H9 (cell line): ENCODE measurements around the gene FOXJ3. TPM values are rescaled to one million over a fixed set of nuclear protein-coding genes. Genes with fewer than 3 reads are reported as not detected.

Source experiments
- DNase-seq: peaks from one replicate; pipeline ENCODE4 v3.0.0-alpha.2; 2017
- H2AFZ ChIP-seq: one replicate; pipeline ENCODE4 v1.6.1; 2013; ENCODE audit warnings: mild to moderate bottlenecking, low read length, control low read depth, moderate library complexity
- H2AK5ac ChIP-seq: 2 replicates; pipeline ENCODE4 v1.6.1; 2013; ENCODE audit warnings: low read length, control low read depth, mixed read lengths; ENCODE audit not compliant: insufficient read length
- H2BK120ac ChIP-seq: one replicate; pipeline ENCODE4 v1.6.1; 2013; ENCODE audit warnings: low read depth, mild to moderate bottlenecking, low read length, control low read depth, inconsistent platforms; ENCODE audit not compliant: poor library complexity, severe bottlenecking
- H2BK12ac ChIP-seq: 2 replicates; pipeline ENCODE4 v1.6.1; 2013; ENCODE audit warnings: low read length, control low read depth, mixed read lengths, low read depth; ENCODE audit not compliant: insufficient read length
- H2BK15ac ChIP-seq: 2 replicates; pipeline ENCODE4 v1.6.1; 2013; ENCODE audit warnings: low read depth, low read length, control low read depth
- H2BK20ac ChIP-seq: one replicate; pipeline ENCODE4 v1.6.1; 2013; ENCODE audit warnings: low read depth, mild to moderate bottlenecking, low read length, control low read depth, inconsistent platforms; ENCODE audit not compliant: poor library complexity, severe bottlenecking
- H2BK5ac ChIP-seq: 2 replicates; pipeline ENCODE4 v1.6.1; 2013; ENCODE audit warnings: low read length, control low read depth, mixed read lengths; ENCODE audit not compliant: insufficient read length
- H3K14ac ChIP-seq: 2 replicates; pipeline ENCODE4 v1.6.1; 2013; ENCODE audit warnings: low read length, control low read depth; ENCODE audit not compliant: insufficient read depth
- H3K18ac ChIP-seq: 2 replicates; pipeline ENCODE4 v1.6.1; 2013; ENCODE audit warnings: low read depth, mild to moderate bottlenecking, mixed read lengths, low read length, control low read depth; ENCODE audit not compliant: insufficient read length
- H3K23ac ChIP-seq: 2 replicates; pipeline ENCODE4 v1.6.1; 2013; ENCODE audit warnings: low read length, control low read depth, mixed read lengths, low read depth; ENCODE audit not compliant: insufficient read length
- H3K23me2 ChIP-seq: 2 replicates; pipeline ENCODE4 v1.6.1; 2013; ENCODE audit warnings: low read depth, mild to moderate bottlenecking, mixed read lengths, low read length, control low read depth; ENCODE audit not compliant: insufficient read length, poor library complexity, severe bottlenecking
- H3K27ac ChIP-seq: 2 replicates; pipeline ENCODE4 v1.5.1; 2013; ENCODE audit warnings: low read length, control low read depth, mixed read lengths, low read depth; ENCODE audit not compliant: insufficient read length
- H3K27me3 ChIP-seq: 2 replicates; pipeline ENCODE4 v1.6.1; 2013; ENCODE audit warnings: low read length, control low read depth, inconsistent platforms; ENCODE audit not compliant: insufficient read depth
- H3K4ac ChIP-seq: 2 replicates; pipeline ENCODE4 v1.6.1; 2013; ENCODE audit warnings: low read depth, mild to moderate bottlenecking, control low read depth, inconsistent platforms, low read length, moderate library complexity
- H3K4me1 ChIP-seq: 2 replicates; pipeline ENCODE4 v1.6.1; 2013; ENCODE audit warnings: low read length, control low read depth, inconsistent platforms; ENCODE audit not compliant: insufficient read depth
- H3K4me2 ChIP-seq: 2 replicates; pipeline ENCODE4 v1.6.1; 2013; ENCODE audit warnings: low read length, control low read depth, mixed read lengths; ENCODE audit not compliant: insufficient read length, insufficient read depth
- H3K56ac ChIP-seq: 2 replicates; pipeline ENCODE4 v1.6.1; 2013; ENCODE audit warnings: low read depth, mild to moderate bottlenecking, mixed read lengths, low read length, control low read depth; ENCODE audit not compliant: insufficient read length
- H3K79me1 ChIP-seq: 2 replicates; pipeline ENCODE4 v1.6.1; 2013; ENCODE audit warnings: low read depth, mild to moderate bottlenecking, moderate library complexity, low read length, control low read depth, inconsistent platforms; ENCODE audit not compliant: insufficient read depth, poor library complexity, severe bottlenecking
- H3K79me2 ChIP-seq: 2 replicates; pipeline ENCODE4 v1.6.1; 2013; ENCODE audit warnings: low read length, control low read depth, inconsistent platforms; ENCODE audit not compliant: insufficient read depth
- H3K9ac ChIP-seq: 2 replicates; pipeline ENCODE4 v1.6.1; 2013; ENCODE audit warnings: low read length, control low read depth, mixed read lengths; ENCODE audit not compliant: insufficient read length; ENCODE audit errors: extremely low read depth
- H3K9me3 ChIP-seq: one replicate; pipeline ENCODE4 v1.6.1; 2013; ENCODE audit warnings: low read depth, low read length, inconsistent platforms; ENCODE audit not compliant: control insufficient read depth
- H3T11ph ChIP-seq: one replicate; pipeline ENCODE4 v1.6.1; 2013; ENCODE audit warnings: mild to moderate bottlenecking, low read length, control low read depth, inconsistent platforms
- H4K20me1 ChIP-seq: one replicate; pipeline ENCODE4 v1.6.1; 2013; ENCODE audit not compliant: control insufficient read depth, insufficient read length, insufficient read depth
- H4K5ac ChIP-seq: 2 replicates; pipeline ENCODE4 v1.6.1; 2013; ENCODE audit warnings: low read depth, mild to moderate bottlenecking, mixed read lengths, low read length, control low read depth; ENCODE audit not compliant: insufficient read length
- H4K8ac ChIP-seq: replicated peaks from 2 replicates; pipeline ENCODE4 v1.6.1; 2013; ENCODE audit warnings: low read length, control low read depth, mixed read lengths, low read depth; ENCODE audit not compliant: insufficient read length
- H4K91ac ChIP-seq: 2 replicates; pipeline ENCODE4 v1.6.1; 2013; ENCODE audit warnings: low read depth, mild to moderate bottlenecking, moderate library complexity, mixed read lengths, low read length, control low read depth; ENCODE audit not compliant: insufficient read length
- H3K27ac Mint-ChIP-seq, 3 experiments: 2 replicates in 2 of 3; 3 replicates in 1 of 3; pipeline ENCODE4 v1.8.0; 2020 to 2021; ENCODE audit warnings: mixed read lengths in 3 of 3, mild to moderate bottlenecking in 1 of 3, moderate library complexity in 1 of 3
- H3K27me3 Mint-ChIP-seq: 2 replicates; pipeline ENCODE4 v1.8.0; 2021; ENCODE audit warnings: low read depth, mild to moderate bottlenecking, moderate library complexity, mixed read lengths
- H3K36me3 Mint-ChIP-seq, 3 experiments: 2 replicates in 2 of 3; 3 replicates in 1 of 3; pipeline ENCODE4 v1.8.0; 2020 to 2021; ENCODE audit warnings: low read depth in 3 of 3, mixed read lengths in 3 of 3; ENCODE audit not compliant: insufficient read depth in 1 of 3
- H3K4me1 Mint-ChIP-seq, 2 experiments: 2 replicates each; pipeline ENCODE4 v1.8.0; 2020; ENCODE audit warnings: mixed read lengths in 2 of 2
- H3K4me3 Mint-ChIP-seq, 2 experiments: 2 replicates in 1 of 2; 3 replicates in 1 of 2; pipeline ENCODE4 v1.8.0; 2020 to 2021; ENCODE audit warnings: mild to moderate bottlenecking in 2 of 2, mixed read lengths in 2 of 2, moderate library complexity in 1 of 2
- H3K9me3 Mint-ChIP-seq, 2 experiments: 2 replicates in 1 of 2; 3 replicates in 1 of 2; pipeline ENCODE4 v1.8.0; 2020; ENCODE audit warnings: mild to moderate bottlenecking in 2 of 2, mixed read lengths in 2 of 2, moderate library complexity in 1 of 2
- WGBS: extraction: QIAGEN DNeasy Blood & Tissue Kit; methylation state at CpG from one replicate; pipeline ENCODE4 v1.1.7; 2013; ENCODE audit warnings: missing lambda C conversion rate, low lambda C conversion rate, mixed read lengths; ENCODE audit not compliant: insufficient read length; ENCODE audit errors: extremely low coverage; 5-methylcytosine and 5-hydroxymethylcytosine counted together
- total RNA-seq: library from RNA; stranded (reverse); gene quantifications from 2 replicates; pipeline ENCODE4 v1.2.1, GENCODE V29; 2021
- TF ChIP-seq, protein P1 (sequence below): fragments of 200-600 bp; sonication (generic); conservative IDR thresholded peaks from 3 replicates; pipeline ENCODE4 v1.8.0; 2021; ENCODE audit warnings: antibody characterized with exemption, mild to moderate bottlenecking

The FOXJ3 gene
- total RNA-seq, 1 experiment from 2014 or later, result 49.9 TPM

DNA sequence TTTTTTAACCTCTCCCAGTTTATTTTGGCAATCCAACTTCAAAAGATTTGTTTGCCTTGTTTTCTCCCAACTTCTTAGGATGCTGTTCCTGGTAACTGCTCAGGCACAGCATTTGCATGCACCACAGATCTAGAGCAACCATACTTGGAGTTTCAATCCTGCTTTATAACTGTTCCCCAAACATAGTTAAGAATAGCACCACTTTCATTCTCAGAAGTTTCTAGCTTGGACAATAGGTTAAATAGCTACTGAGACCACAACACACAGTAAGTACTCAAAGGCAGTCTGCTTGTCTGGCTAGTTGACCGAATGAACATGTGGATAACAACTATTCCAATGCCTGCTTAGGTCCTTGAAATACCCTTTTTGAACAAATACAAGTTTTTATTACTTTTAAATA, 76.8 kb downstream of the FOXJ3 start:
- H3K4me3 Mint-ChIP-seq, result no peak overlapping the region
- no peak overlapping the region for H4K91ac ChIP-seq
- no peak overlapping the region for H3K14ac ChIP-seq
- no peak overlapping the region for H2BK5ac ChIP-seq
- no peaks in the 10 kb centered on the region for H3K4me1 ChIP-seq
- H2BK20ac ChIP-seq, result no peak overlapping the region
- H3K4me1 Mint-ChIP-seq, result no peaks in the 10 kb centered on the region; a peak in 1 of 4 replicates
- H2BK120ac ChIP-seq, result no peak overlapping the region
- TF ChIP-seq, protein P1, sequence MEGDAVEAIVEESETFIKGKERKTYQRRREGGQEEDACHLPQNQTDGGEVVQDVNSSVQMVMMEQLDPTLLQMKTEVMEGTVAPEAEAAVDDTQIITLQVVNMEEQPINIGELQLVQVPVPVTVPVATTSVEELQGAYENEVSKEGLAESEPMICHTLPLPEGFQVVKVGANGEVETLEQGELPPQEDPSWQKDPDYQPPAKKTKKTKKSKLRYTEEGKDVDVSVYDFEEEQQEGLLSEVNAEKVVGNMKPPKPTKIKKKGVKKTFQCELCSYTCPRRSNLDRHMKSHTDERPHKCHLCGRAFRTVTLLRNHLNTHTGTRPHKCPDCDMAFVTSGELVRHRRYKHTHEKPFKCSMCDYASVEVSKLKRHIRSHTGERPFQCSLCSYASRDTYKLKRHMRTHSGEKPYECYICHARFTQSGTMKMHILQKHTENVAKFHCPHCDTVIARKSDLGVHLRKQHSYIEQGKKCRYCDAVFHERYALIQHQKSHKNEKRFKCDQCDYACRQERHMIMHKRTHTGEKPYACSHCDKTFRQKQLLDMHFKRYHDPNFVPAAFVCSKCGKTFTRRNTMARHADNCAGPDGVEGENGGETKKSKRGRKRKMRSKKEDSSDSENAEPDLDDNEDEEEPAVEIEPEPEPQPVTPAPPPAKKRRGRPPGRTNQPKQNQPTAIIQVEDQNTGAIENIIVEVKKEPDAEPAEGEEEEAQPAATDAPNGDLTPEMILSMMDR, result no peak
- H3K27me3 Mint-ChIP-seq, result no peaks in the 10 kb centered on the region
- no peaks in the 10 kb centered on the region for H3K27me3 ChIP-seq
- H4K5ac ChIP-seq, result no peak overlapping the region
- no peak overlapping the region for H3K18ac ChIP-seq
- no peak overlapping the region for H3K27ac Mint-ChIP-seq
- H3K23me2 ChIP-seq, result no peaks in the 10 kb centered on the region
- WGBS, result no CpG with 5 or more reads among the region's 1 CpG
- H2BK15ac ChIP-seq, result no peak overlapping the region
- no peak overlapping the region for H2AFZ ChIP-seq
- no peak overlapping the region for H3K56ac ChIP-seq
- H3K27ac ChIP-seq, result no peak overlapping the region
- H4K20me1 ChIP-seq, result no peaks in the 10 kb centered on the region
- H3K79me2 ChIP-seq, result peaks cover 11% of the 10 kb centered on the region; the same call in 1 of the 2 replicates
- H3K4ac ChIP-seq, result no peak overlapping the region
- H3K4me2 ChIP-seq, result no peak overlapping the region
- no peak overlapping the region for H3K9ac ChIP-seq
- H3T11ph ChIP-seq, result no peak overlapping the region
- H3K23ac ChIP-seq, result no peak overlapping the region
- no peaks in the 10 kb centered on the region for H3K79me1 ChIP-seq
- H4K8ac ChIP-seq, result no peak overlapping the region
- peaks cover 0 to 5% of the 10 kb centered on the region in 2 experiments; a peak in 1 of 5 replicates for H3K9me3 Mint-ChIP-seq
- no peaks in the 10 kb centered on the region for H3K9me3 ChIP-seq
- DNase-seq, result no peak
- peaks cover 7 to 8% (median 7%) of the 10 kb centered on the region in 3 experiments; a peak in 6 of 7 replicates for H3K36me3 Mint-ChIP-seq
- H2AK5ac ChIP-seq, result no peak overlapping the region
- no peak overlapping the region for H2BK12ac ChIP-seq
